ENCODE measurements around the gene PIM1.

DNA sequence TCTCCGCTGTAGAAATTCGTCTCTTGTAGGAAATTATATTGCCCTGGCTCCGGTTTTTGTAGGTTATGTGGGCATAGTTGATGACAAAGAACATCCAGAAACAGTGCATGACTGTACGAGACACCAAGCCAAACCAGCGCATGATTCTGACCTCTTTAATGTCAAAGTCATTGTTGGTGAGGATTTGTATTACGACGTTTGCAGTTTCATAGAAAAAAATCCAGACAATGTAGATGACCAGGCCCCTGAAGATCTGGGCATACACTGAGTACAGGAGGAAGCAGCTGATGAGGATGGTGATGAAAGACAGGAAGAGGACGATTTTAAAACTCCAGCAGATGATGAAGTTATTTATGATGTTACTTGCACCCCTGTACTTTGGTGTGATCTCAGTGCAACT is 48.6 kb downstream of the PIM1 start:
- TF ChIP-seq POLR2A (IDR thresholded peaks at IDR 0.05) = no peak
- TF ChIP-seq, protein P1, sequence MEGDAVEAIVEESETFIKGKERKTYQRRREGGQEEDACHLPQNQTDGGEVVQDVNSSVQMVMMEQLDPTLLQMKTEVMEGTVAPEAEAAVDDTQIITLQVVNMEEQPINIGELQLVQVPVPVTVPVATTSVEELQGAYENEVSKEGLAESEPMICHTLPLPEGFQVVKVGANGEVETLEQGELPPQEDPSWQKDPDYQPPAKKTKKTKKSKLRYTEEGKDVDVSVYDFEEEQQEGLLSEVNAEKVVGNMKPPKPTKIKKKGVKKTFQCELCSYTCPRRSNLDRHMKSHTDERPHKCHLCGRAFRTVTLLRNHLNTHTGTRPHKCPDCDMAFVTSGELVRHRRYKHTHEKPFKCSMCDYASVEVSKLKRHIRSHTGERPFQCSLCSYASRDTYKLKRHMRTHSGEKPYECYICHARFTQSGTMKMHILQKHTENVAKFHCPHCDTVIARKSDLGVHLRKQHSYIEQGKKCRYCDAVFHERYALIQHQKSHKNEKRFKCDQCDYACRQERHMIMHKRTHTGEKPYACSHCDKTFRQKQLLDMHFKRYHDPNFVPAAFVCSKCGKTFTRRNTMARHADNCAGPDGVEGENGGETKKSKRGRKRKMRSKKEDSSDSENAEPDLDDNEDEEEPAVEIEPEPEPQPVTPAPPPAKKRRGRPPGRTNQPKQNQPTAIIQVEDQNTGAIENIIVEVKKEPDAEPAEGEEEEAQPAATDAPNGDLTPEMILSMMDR (IDR thresholded peaks at IDR 0.05) = no peak
